Left colon (tissue), 2 donors: ENCODE data around the gene DRAXIN. TPM values are rescaled to one million over a fixed set of nuclear protein-coding genes. Genes with fewer than 3 reads are reported as not detected.

Experiments used
- ATAC-seq: fragments of 200-7000 bp; cut with Tn5 transposase; one replicate; pipeline ENCODE4 v1.9.1; 2020; ENCODE audit warnings: mild to moderate bottlenecking, moderate library complexity
- DNase-seq, 2 donors: peaks; one replicate each; pipeline ENCODE4 v3.0.0-alpha.2; 2020
- intact Hi-C, 2 donors: fragments of 100-400 bp; cut with DNase I in 1 of 2; cut with micrococcal nuclease in 1 of 2; formaldehyde crosslinking; loops; one replicate each; pipeline versions ENCODE4 v1.11.2 to v1.14.0; 2022; cut with DNase I, micrococcal nuclease
- total RNA-seq, 2 donors: library from RNA; stranded (reverse); fragmentation: NEBNext Ultra II Directional; extraction: Animal tissue kit (Norgen Biotek cat#: 25700); gene quantifications; one replicate each; pipeline ENCODE4 v1.2.1, GENCODE V29; 2021
- donor health status: DM: no; HTN: no; CAD: no.
- donor health status: DM: yes; HTN: yes; CAD: no.

DRAXIN gene
- total RNA-seq, 2 donors from 2014 or later: 0.06 to 0.11 TPM

DNA sequence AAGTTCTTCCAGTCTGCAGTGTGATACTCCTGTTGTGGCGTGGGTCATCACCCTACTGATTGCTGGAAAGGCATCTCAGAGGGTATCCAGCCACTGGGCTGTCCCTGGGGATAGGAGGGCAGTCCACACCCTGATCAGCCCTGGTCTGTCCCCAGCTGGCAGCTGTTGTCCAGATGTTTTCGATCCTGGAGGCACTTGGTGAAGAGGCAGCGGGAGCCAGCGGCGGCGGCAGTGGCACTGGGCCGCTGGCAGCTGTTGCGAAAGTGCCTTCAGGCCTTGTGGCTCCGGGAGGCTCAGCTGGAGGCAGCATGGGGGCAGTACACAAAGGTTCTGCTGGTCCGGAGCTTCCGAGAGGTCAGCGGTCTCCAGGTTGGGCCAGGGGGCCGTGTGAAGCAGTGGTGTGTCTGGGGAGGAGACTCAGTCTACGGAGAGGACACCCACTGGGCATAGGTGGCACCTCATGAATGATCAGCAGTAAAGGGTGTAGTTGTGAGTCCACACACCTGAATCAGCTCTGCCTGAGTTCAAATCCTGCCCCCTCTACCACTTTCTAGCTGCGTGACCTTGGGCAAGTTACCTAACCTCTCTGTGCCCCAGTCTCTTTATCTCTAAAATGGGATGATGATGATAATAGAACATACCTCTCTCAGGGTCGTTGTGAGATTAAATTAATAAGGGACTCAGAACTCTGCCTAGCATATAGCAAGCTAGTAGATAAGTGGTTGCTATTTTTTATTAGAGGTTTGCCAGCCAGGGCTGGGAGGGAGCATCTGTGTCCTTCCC is 76.6 kb downstream of the DRAXIN start:
- no peak for ATAC-seq
- intact Hi-C loops: no loop called here

DNA sequence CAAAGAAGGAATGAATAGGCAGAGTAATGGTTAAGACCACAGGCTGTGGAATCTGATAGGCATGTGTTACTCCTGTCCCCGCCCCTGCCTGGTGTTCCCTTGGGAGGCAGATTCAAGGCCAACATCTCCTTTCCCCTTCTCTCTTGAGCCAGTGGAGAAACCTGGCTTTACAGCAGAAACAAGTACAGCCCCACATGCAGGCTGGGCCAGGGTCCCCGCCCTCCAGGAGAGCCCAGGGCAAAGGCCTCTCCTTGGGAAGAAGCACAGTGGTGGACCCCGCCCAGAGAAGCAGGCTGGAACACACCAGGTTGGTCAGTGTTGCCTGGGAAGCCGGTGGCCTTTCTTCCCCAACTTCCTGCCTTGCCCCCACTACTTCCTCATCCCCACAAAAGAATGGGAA is 77.3 kb downstream of the DRAXIN start:
- ATAC-seq: peak; percentile 40
- intact Hi-C loops: no loop called here

More for the DNA sequence above, 76.6 kb downstream of the DRAXIN start:
- DNase-seq: no peak

DNA sequence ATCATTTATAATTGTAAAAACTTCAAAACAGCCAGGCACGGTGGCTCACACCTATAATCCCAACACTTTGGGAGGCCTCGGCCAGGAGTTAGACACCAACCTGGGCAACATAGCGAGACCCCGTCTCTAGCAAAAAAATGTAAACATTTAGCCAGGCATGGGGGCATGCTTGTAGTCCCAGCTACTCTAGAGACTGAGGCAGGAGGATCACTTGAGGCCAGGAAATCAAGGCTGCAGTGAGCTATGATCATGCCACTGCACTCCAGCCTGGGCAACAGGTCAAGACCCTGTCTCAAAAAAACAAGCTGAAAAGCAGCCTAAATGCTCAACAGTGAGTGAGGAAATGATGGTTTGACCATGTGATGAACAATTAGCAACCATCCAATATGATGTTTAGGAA is 77.8 kb downstream of the DRAXIN start:
- intact Hi-C loops: no loop called here
- DNase-seq (no peak), ATAC-seq (no peak)

More for the DNA sequence above, 77.3 kb downstream of the DRAXIN start:
- DNase-seq: no peak

DNA sequence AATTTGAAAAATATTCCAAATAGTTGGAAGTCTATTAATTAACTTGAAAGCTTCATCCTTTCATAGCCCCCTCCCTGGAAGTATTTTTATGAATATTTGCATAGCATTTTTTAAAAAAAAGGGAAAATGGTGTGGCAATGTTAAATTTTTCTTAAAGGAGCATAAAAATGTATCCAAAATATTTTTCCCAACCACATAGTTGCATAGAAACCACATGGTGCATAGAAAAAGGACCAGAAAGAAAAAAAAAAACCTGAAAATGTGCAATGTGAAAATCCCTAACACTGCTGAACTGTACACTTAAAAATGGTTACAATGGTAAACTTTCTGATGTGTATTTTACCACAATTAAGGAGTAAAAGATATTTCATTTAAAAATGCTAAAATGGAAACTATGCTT is 78.5 kb downstream of the DRAXIN start:
- no peak for ATAC-seq
- no peak for DNase-seq
- intact Hi-C loops: no loop called here

DNA sequence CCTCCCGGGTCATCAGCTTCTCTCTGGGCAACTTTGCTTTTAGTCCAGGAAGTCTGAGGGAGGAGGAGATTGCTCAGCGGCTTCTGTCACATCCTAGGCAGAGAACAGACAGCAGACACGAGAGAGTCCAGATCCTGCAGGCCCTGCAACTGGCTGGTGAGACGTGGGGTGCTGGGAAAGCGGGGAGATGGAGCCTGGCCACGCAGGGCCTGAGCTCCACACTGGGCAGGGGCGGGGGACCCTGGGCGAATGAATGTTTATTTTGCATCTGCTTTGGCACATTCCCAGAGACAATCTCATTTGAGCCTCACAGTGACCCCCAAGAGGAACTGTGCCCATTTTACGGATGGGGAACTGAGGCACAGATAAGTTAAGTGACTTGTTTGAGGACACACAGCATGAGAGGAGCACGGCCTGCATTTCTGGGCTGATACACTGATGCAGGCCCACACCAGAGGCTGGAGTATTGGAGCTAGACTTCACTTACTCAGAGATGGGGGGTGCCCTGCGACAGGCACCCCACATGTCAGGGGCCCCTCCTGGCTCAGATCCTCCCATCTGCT is 80.1 kb downstream of the DRAXIN start:
- DNase-seq: no peak
- ATAC-seq: no peak
- intact Hi-C loops: no loop called here

- DNase-seq (no peak), ATAC-seq (no peak)
- intact Hi-C loops: no loop called here
Observed at GRCh38 chr1:11772458-11772857, 80.9 kb downstream of the DRAXIN start.

DNA sequence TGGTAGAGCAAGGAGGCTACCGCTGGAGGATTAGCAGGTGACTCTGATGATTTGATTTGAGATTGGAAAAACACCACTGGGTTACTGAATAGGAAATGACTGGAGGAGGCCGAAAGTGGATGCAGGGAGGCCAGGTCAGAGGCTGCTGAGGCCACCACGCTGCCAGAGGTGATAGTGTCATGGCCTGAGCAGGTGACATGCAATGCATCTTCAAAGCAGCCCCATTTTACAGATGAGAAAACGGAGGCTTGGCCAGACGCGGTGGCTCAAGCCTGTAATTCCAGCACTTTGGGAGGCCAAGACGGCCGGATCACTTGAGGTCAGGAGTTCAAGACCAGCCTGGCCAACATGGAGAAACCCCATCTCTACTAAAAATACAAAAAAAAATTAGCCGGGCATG is 83.2 kb downstream of the DRAXIN start:
- DNase-seq (no peak), ATAC-seq (no peak)
- intact Hi-C loops: no loop called here

Other genes starting within 250 kb of the DRAXIN start
- under 1 TPM; 0.18 to 0.31 TPM for gene DISP3, start 212.6 kb upstream of the DRAXIN start, total RNA-seq
- gene FBXO2, start 37.3 kb upstream of the DRAXIN start, total RNA-seq: 1 to 10 TPM in 1 of 2 donors, under 1 TPM in 1; 0.55 to 1.4 TPM
- 1 to 10 TPM; 4.0 to 8.1 TPM for gene FBXO44, start 36.8 kb upstream of the DRAXIN start, total RNA-seq
- 1 to 10 TPM; 6.8 to 8.1 TPM for gene FBXO6, start 27.5 kb upstream of the DRAXIN start, total RNA-seq
- 1 to 10 TPM; 7.0 to 7.4 TPM for gene MAD2L2, start 10.6 kb upstream of the DRAXIN start, total RNA-seq
- gene AGTRAP, start 44.4 kb downstream of the DRAXIN start, total RNA-seq: 10 to 100 TPM; 12.3 to 16.7 TPM
- gene C1orf167, start 70.5 kb downstream of the DRAXIN start, total RNA-seq: not detected
- 10 to 100 TPM; 44.8 to 48.2 TPM for gene MTHFR, start 114.3 kb downstream of the DRAXIN start, total RNA-seq
- gene CLCN6, start 114.5 kb downstream of the DRAXIN start, total RNA-seq: 10 to 100 TPM; 14.6 to 20.4 TPM
- not detected for gene NPPA, start 156.1 kb downstream of the DRAXIN start, total RNA-seq
- gene NPPB, start 167.2 kb downstream of the DRAXIN start, total RNA-seq: not detected
- gene KIAA2013, start 234.7 kb downstream of the DRAXIN start, total RNA-seq: 100 to 1,000 TPM; 105 to 120 TPM
- 10 to 100 TPM; 36.4 to 49.8 TPM for gene PLOD1, start 243.0 kb downstream of the DRAXIN start, total RNA-seq